M059J (cell line): ENCODE data around the gene GPNMB. TPM values are rescaled to one million over a fixed set of nuclear protein-coding genes. Genes with fewer than 3 reads are reported as not detected.
A peak's percentile ranks its signal among the peaks of the same experiment; 100 is the strongest.
"Not testable (repeated sequence)": the region's sequence is repeated elsewhere in the genome, so short reads cannot be mapped to it uniquely, and the experiment has no call there.

ENCODE experiments used
- DNase-seq: peaks from one replicate; pipeline ENCODE4 v3.0.0-alpha.2; 2012; ENCODE audit warnings: low read depth
- total RNA-seq: library from RNA; depleted of rRNA; stranded (reverse); fragments of >200 nt; shearing (Covaris generic); gene quantifications from 2 replicates; pipeline ENCODE4 v1.2.3, GENCODE V29; 2014; rRNA removed

GPNMB gene
- 11.0 and 11.3 TPM in 2 replicates for total RNA-seq

DNA sequence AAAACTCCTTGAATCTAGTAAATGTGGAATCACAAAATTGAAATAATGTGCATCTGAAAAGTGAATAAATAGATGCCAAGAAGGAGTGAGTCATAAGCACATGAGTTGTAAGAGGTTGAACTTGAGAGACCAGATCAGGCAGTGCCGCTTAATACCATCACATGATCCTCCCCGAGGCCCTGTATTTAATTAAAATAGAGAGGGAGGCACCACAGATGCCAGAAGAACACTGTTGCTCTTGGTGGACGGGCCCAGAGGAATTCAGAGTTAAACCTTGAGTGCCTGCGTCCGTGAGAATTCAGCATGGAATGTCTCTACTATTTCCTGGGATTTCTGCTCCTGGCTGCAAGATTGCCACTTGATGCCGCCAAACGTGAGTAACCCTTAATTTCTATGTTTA, at the start of gene GPNMB:
GPNMB (plus strand) TSS at position 221 of the 400 bp plus-strand sequence; CDS start at position 304, 83 bp downstream.
- DNase-seq: peak; percentile 82

DNA sequence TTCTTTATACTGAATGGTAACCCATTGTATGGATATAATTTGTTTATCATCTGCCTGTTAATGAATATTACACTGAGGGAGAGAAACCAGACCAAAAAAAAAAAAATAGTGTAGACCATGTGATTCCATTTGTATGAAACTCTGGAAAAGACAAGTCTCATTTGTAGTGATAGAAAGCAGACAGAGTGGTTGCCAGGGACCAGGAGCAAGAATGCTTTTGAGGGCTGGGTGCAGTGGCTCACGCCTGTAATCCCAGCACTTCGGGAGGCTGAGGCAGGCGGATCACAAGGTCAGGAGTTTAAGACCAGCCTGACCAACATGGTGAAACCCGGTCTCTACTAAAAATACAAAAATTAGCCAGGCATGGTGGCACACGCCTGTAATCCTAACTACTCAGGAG, 48.8 kb upstream of the GPNMB start:
- DNase-seq: not testable (repeated sequence)

DNA sequence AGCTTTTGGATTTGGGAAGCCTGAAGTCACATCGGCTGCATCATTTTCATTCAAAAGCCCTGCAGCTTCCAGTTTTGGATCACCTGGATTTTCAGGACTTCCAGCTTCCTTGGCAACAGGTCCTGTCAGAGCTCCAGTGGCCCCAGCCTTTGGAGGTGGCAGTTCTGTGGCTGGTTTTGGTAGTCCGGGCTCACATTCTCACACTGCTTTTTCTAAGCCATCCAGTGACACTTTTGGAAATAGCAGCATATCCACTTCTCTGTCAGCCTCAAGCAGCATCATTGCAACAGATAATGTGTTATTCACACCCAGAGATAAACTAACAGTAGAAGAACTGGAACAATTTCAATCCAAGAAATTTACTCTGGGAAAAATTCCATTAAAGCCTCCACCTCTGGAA, 46.2 kb upstream of the GPNMB start:
- DNase-seq: no peak

DNA sequence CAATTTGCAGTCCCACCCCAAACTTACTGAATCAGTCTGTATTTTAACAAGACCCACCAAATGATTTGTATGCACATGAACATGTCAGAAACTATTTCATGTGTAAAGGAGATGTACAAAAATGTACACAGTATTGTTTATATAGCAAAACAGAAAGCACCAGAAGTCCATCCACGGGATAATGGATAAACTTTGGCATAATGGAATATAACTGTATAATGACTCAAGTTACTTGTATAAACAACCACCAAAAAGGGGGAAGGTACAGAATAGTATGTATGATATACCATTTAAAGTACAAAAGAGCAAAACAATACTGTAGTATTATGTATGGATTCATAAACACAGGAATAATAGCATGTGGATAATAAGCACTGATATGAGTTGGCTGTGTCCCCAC, 42.3 kb upstream of the GPNMB start:
- no peak for DNase-seq

DNA sequence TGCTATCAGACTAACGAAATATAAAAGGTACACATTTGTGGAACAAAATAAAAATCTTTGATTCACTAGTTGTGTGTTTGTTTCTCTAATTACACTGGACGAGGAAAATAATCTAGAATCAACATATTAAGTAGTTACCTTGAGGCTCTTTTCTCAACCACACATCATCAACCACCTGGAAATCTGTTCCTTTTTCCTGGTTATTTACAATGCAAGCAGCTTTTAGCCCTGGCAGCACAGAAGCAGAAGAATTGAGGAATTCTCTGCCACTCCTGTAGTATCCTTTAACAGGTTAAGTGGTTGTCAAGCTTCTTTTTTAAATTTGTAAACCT, 41.0 kb upstream of the GPNMB start:
- DNase-seq: no peak

DNA sequence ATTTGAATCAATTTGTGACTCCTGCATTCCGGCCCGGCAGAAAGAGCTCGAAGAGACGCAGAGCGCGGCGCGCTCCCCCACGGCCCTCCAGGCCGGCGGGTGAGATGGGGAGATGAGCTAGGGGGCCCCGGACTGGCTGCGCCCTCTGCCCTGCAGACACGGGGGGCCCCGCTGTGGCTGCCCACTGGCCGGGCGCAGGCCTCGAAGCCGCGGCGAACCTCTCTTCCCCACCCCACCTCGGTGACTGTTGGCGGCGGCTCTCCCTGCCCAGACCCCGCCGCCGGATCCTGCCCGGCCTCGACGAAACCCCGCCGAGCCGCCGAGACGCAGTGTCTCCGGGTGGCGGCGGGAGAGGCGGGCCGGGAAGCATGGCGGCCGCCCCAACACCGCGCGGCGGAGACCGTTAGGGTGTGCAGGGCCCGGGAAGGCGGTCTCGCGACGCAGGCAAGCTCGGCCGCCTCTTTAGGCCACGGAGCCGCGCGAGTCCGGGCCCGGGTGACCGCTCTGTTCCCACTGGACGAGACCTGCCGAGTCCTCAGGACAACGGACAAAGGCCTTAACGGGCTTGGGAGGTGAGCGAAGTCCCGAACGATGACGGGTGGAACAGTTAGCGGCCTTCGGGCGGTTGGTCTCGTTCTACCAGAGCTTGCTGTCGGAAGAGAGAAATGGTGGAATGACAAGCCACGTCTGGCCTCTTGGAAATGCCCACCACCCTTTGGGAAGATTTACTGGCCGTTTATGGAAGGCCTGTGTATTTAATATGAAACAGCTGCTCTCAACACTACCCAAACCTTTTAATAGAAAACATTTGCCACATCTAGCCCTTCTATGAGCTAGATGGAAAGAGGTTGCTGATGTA, 40.4 kb upstream of the GPNMB start:
- DNase-seq: no peak

DNA sequence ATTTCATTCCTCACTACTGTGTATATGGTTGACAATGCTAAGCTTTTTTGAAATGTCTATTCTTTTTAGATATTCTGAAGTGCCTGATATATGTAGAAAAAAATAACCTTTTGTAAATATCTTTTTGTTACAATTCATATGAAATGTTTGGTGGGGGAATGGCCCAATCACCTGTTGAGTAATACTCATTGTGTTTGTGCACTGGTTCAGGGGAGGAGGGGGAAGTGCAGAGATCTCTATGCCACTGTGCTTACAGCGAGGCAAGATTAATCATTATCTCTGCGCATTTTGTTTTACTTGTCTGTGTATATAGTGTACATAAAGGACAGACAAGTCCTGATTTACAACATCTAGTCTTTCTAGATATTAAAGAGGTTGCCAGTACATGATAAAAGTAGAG, 39.6 kb upstream of the GPNMB start:
- no peak for DNase-seq

DNA sequence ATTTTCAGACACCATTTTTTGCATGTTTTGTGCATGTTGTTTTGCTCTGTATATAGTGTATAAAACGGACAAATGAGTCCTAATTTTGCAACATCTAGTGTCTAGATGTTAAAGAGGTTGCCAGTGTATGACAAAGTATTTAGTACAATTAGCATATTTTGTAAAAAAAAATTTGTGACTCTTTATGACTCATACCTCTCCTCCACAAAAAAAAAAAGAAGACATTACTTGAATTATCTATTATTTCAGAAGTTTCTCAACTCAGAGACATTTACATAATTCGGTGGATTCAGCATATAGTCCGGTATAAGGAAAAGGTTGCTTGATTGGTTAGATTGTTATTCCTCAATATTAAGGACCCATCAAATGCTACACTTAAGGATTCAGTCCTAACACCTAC, 38.7 kb upstream of the GPNMB start:
- DNase-seq: no peak

DNA sequence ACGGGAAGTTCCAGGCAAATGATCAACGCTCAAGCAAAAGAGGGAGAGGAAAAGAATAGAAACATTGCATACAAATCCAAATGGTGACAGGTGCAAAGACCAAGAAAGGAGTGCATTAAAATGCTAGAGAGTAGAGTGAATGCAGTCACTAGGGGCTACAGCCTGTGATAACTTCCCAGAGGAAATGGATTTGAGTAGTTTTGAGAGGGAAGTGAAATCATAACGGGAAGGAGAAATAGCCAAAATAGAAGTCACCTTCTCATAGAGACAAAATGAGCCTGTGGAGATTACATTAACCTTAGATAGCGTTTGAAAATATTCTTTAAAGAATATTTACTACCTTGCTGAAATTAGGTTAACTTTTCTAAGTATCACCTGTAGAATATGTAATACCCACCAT, 38.3 kb upstream of the GPNMB start:
- no peak for DNase-seq

DNA sequence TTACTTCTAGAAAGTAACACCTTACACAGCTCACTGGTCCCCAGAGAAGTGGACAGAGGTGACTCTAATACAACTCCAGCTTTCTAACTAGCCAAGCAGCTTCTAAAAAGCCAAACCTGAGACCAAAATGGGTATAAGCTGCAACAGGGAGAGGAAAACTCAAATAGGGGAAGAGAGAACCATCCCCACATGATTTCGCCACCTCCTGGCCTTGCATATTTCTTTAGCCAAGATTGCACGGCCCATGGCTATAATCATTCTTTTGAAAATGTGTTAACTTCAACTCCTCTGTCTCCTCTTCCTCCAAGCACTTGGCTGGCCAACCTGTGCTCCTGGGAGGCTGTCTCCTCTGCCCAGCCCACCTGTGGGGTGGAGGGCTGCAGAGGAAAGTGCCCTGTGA, 36.1 kb upstream of the GPNMB start:
- no peak for DNase-seq

DNA sequence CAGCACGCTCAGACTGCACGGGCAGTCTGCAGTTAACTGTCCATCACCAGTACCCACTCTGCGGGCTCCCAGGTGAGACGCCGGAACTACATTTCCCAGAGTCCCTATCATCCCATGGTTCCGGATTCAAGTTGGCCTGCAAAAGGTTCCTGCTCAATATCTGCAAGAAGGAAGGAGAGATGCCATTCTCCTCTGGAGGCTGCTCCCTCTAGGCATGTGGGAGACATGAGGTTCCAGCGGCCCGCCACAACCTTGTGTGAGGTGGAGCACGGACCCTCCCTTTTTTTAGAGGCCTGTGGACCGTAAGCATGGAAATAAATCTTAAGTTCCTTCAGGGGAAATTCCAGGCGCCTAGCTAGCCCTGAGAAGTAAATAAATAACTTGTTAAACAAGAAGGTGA, 35.0 kb upstream of the GPNMB start:
- no peak for DNase-seq

DNA sequence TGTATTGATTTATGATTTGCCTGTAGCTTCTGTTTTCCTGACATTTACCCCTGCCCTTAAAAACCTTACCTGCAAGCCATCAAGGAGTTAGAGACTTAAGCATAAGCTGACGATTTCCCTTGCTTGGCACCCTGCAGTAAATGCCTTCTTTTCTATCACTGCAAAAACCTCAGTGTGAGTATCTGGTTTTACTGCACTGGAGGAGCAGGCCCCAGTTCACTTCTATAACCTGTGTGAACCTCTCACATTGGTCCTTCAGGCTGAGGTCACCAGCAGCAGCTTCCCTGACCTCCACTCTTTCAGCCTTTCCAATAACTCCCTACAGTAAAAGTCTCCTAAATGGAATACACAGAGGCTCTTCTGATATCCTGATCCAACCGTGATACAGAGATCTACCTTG, 34.2 kb upstream of the GPNMB start:
- no peak for DNase-seq

DNA sequence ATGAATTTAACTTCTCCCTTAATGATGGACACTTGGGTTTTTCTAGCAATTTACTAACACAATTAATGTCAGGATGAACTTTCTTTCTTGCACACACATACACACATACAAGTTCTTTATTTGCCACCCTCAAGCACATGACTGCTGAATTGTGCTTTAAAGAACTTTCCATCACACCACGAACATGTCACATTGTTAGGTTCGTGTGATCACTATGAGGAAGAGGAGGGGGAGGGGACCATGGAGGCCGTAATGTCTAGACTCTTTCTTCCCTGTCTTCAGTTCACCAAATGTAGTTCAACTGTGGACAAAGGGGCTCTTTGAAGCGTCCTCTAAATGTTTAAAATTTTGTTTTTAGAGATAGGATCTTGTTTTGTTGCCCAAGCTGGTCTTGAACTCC, 33.7 kb upstream of the GPNMB start:
- no peak for DNase-seq

DNA sequence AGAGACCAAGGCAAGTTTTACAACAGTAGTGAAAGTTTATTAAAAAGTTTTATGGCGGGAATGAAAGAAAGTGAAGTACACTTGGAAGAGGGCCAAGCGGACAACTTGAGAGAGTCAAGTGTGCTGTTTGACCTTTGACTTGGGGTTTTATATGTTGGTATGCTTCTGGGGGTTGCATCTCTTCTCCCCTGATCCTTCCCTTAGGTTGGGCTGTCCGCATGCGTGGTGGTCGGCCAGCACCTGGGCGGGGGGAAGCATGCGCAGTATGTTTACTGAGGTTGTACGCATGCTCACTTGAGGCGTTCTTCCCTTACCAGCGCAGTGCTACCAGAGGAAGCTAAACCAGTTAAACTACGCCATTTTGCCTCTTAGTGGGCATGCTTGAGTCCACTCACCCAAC, 32.8 kb upstream of the GPNMB start:
- no peak for DNase-seq

DNA sequence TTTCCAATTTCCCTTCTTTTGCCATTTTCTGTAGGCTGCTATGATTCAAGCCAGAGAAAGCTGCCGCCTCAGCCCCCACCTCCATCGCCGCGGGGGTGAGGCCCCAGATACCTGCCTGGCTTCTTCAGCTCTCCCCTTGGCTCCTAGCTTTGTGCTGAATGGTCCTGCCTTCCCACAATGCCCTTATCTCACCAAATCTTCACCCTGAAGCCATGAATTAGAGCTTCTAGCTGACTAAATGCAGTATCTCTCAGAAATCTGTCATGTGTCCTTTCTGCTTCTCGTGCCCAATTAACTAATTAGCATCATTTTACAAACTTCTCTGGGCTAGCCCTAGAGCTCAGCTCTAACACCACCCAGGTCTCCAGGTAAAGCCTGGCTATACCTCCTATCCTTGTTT, 32.2 kb upstream of the GPNMB start:
- DNase-seq: no peak

DNA sequence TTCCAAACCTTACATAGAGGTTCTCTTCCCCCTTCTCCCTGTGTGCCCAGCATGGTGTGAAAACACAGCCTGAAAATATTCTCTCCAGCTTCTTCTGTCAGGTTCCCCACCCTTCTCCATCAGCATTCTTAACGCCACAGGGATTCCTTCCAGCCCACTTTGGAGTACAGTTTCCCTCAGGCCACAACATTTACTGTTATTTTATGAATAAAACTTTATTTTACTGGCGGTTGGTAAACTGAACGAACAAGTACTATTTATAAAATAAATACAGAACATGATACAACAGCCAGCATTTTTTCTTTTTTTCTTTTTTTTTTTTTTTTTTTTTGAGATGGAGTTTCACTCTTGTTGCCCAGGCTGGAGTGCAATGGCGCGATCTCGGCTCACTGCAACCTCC, 31.6 kb upstream of the GPNMB start:
- DNase-seq: no peak

DNA sequence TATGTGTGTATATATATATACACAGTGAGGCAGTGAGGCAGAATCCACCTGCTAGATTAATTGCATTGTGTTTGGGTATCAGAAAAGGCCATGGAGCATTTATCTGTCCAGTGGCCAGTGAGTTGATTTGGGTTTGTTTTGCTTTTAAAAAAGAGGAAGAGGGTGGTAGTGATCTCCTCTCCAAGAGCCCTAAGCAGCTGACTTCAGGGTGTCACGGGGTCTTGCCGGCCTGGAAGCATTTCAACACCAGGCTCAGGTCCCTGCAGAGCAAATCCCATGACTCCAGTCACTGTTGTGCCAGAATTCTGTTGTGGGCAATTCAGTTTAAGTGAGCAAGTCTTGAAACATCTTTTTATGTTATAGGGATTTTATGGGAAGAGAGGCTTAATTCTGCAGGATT, 30.6 kb upstream of the GPNMB start:
- no peak for DNase-seq

DNA sequence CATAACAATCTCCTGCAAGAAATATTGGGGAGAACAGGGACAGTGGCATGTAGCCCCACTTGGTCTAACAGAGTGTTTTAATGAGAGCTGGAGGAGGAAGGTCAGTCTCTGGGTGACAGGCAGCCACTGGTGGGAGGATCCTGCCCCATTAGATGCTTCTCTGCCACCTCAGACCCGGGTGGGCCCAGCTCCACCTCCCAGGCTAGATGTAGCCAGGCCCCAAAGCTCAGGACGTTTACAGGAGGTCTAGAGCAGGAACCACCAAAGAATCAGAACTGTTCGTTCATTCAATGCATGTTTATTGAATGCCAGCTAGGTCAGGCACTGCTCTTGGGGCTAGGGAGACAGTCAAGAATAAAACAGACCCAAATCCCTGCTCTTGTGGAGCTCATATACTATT, 28.4 kb upstream of the GPNMB start:
- no peak for DNase-seq

DNA sequence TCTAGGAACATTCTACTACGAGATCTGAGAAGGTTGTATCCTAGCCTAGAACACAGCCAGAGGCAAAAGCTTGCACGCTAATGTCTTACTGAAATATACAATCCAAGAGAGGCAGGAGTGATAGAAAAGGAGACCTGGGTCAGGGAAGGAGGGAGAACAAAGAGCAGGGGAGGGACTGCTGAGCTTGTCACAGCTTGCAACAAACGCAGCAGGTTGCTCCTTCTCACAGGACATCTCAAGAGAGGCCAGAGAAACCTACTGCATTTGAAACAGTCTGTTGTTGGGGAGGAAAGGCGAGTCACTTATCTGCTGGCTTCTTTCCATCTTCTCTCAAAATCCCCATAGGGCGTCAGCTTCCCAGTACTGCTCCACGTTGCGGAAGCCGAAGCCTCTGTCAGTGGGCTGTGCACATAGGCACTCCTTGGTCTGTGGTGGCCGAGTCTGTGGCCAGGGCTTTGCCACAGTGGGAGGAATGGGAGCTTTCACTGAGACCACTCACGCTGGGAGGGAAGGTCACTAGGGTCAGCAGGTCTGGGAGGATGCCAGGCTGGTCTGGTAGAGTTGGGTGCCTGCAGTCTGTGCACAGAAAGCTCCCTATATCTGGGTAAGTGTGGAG, 25.8 kb upstream of the GPNMB start:
- peak; percentile 12 for DNase-seq

DNA sequence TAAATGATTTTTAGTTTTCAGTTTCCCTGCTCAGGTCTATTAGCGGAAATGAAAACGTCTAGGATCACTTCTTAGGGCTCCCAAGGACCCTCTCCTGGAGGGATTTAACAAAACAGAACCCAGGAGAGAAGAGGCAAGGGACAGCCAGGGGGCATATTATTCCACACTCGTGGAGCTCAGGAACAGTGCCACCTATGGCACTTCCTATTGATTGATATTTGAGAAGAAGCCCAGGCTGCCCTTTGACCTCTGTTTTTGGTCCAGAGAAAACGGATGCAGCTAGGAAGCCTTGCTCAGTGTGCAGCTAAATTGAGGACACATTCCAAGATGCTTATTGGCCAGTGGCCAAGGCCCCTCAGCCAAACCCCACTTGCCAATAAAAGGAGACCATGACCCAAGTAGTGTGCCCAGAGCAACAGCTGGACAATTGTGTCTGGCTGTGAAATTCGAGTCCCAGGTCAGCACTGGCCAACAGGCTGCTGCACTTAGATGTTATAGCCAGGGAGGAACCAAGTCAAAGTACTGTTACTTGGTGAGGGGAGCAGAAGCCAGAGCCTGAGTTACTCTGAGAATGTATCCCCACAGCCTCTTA, 24.0 kb upstream of the GPNMB start:
- no peak for DNase-seq

DNA sequence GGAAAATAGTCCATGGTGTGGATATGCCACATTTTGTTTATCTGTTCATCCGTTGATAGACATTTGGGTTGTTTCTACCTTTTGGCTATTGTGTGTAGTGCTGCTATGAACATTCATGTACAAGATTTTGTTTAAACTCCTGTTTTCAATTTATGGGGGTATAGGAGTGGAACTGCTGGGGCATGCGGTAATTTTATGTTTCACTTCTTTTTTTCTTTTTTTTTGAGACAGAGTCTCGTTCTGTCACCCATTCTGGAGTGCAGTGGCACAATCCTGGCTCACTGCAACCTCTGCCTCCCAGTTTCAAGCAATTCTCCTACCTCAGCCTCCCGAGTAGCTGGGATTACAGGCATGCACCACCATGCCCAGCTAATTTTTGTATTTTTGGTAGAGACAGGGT, 22.2 kb upstream of the GPNMB start:
- DNase-seq: not testable (repeated sequence)

DNA sequence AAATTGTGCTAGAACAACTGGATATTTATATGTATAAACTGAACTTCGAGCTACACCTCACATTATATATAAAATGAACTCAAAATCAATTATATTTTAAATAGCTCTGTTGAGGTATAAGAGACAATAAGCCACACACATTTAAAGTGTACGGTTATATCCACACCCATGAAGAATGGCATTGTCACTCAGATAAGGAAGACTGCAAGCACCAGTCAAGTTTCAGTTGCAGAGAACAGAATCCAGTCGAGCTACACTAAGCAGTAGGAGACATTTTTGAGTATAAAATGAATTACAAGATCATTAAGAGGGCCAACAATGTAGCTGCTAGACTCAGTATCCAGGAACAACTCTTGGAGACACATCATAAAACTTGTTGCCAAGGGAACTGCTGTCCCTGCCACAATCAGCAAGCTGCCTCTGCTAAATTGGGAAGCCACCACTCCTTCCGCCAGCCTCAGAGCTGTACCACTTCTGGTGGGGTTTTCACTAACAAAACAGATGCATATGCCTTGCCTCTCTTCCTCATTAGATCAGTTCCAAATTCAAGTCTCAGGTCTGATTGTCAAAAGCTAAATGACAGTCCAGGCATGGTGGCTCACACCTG, 19.6 kb upstream of the GPNMB start:
- DNase-seq: no peak

DNA sequence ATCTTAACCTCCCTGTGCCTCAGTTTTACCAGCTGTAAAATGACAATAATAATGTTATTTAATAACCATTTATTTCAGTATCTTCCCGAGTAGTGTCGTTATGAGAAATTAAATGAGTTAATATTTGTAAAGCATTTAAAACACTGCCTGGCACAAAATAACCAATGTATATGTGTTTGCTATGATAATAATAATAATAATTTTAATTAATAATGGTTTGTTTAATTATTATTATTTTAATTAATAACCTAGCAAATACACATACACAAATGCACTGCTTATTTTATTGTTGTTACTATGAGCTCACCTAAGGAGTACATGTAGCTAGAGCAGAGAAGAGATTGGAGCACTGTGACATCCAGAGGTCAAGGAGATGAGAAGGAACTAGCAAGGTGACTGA, 18.2 kb upstream of the GPNMB start:
- no peak for DNase-seq
